GM12801 (cell line): Measurements from ENCODE around the gene DGKH.

ENCODE experiments used
- TF ChIP-seq, protein P1 (sequence below): IDR thresholded peaks from one replicate; pipeline ENCODE4 v1.5.1; 2011; ENCODE audit warnings: control low read depth; ENCODE audit not compliant: insufficient read length; ENCODE audit errors: extremely low read depth

DGKH gene

DNA sequence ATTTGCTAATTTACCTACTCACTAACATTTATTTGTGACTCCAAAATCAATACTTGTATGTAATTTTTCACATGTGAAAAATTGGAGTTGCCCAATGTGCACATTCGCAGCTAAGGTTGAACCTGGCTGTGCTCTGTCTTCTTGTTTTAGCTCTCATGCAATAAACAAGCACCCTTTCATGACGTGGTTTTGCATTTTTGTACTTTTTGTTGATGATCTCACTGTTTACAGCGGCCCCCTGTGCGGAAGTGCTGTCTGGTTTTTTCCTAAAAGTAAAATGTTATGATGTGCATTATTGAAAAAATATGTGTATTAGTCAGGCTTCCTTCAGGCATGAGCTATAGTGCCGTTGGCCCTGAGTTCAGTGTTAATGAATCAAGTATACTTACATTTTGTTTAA, 18.1 kb downstream of the DGKH start:
- TF ChIP-seq, protein P1, sequence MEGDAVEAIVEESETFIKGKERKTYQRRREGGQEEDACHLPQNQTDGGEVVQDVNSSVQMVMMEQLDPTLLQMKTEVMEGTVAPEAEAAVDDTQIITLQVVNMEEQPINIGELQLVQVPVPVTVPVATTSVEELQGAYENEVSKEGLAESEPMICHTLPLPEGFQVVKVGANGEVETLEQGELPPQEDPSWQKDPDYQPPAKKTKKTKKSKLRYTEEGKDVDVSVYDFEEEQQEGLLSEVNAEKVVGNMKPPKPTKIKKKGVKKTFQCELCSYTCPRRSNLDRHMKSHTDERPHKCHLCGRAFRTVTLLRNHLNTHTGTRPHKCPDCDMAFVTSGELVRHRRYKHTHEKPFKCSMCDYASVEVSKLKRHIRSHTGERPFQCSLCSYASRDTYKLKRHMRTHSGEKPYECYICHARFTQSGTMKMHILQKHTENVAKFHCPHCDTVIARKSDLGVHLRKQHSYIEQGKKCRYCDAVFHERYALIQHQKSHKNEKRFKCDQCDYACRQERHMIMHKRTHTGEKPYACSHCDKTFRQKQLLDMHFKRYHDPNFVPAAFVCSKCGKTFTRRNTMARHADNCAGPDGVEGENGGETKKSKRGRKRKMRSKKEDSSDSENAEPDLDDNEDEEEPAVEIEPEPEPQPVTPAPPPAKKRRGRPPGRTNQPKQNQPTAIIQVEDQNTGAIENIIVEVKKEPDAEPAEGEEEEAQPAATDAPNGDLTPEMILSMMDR, result no peak

DNA sequence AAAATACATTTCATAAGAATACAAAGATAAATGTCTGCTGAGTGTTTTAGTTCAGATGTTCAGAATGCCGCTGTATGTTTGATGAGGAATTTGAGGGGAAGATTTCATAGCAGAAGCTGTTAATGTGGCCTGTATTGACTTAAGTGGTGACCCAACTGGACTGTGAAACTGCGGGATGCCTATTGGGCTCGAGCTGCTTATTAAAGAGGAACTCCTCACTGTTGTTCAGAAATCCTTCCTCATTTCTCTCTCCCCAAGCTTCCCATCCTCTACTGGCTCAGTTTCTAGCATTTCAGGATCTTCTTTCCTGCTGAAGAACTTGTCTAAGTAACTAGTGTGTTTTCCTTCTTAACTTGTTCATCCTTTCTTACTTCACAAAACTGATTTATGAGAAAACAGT, 20.4 kb downstream of the DGKH start:
- TF ChIP-seq, protein P1, result no peak

DNA sequence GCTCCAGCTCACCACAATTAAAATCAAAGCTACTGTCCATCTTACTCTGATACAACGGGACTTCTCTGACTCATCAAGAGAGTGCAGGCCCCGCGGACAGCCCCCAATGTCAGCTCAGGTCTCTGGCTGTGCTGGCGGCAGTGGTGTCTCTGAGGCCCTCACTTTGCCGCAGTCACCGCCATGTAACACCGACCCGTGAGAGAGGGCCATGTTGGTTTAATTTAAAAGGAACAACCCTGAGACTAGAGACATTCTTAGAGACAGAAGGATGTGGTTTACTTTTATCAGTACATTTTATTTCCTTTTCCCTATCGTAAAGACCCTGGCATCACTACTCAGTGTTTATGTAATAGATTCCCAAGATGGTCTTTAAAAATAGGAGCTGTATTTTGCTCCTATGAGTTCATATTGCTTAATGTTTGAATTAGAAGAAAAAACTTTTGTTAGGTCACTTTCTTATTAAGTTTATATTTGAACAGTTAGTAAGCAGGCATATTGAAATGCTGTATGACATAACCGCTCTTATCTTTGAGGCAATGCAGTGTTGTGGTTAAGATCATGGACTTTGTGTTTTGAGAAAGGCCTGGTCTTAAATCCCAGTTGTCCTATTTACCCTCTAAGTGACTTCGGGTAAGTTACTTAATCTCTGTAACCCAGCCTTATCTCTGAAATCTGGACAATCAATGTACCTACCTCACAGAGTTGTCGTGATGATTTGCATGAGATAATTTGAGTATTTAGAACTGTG, 23.4 kb downstream of the DGKH start:
- TF ChIP-seq, protein P1, result no peak

DNA sequence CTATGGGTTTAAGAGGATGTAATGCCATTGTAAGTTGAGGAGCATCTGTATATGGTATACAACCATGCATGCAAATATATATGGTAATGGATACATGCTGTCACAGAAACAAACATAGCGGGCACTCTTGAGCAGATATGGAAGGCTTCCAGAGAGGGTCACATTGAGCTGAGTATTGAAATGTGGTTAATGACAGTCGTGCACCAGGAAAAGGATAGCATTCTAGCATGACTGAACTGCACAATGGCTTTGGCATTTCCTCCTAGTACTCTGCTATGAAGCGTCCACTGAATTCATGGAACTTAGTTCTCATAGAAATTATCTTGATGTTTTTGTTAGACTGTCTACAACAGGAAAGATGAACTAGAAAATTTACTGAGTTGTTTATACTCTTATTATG, 25.2 kb downstream of the DGKH start:
- TF ChIP-seq, protein P1, result no peak

DNA sequence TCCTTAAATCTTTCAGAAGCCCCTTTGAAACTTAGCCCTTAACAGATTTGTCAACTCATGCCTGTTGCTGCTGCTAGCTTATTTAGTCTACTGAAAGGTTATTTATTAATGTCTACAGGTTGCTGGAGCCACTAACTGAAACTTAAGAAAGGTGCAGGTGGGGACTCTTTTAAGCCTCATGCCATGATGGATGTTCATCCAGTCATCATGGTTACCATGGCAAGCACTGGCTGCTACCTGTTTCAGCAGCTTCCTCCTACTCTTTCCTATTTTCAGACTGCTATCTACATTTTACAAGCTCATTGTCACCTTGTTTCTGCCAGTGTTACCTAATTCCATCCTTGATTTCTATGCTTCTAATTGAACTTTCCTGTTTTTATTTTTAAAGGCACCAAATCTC, 27.1 kb downstream of the DGKH start:
- TF ChIP-seq, protein P1, result no peak

DNA sequence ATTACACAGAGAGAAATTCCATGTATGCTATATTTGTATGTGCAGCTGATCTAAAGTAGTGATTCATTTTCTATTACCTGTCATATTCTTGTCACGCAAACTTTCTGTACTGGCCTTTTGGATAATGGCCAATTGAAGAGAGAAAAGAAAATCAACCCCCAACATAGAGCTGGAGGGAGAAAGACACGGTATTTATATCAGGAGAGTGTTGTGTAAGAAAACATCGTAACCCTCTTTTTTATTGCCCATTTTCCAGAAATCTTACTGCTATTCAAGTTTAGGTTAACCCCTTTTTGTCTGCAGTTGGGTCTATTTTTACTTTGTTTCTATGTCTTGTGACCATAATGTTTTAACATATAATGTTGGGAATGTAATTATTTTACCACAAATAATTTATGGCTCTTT, 27.9 kb downstream of the DGKH start:
- TF ChIP-seq, protein P1, result no peak

DNA sequence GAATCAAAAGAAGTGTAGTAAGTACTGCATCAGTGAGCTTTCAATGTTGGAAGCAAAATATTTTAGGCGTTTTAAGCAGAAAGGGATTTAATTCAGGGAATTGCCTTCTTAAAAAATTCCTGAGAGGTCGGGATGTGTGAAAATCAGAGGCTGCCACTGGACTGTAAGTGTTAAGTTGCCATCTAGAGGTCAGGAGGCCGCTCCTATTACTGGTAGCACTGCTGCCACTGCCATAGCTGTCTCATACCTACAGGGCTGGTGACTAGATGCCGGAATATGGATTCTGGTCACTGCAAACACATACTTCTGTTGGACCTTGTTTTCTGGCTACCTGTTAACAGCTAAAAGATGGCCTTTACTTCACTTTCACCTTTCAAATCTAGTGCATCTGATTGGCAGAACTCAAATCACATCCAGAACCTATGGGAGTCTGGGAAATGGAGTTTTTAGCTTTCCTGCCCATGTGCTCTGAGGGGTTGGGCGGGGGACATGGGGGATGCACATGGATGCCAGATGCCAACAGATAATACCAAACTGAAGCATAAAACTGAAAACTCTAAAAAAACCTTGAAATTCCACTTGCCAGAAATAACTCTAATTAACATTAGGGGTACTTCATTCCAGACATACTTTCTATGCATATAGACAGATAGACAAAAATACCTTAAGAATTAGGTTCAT, 29.8 kb downstream of the DGKH start:
- TF ChIP-seq, protein P1, result no peak
